Pancreas (tissue), 10 donors: ENCODE data around the gene GDE1. TPM values are rescaled to one million over a fixed set of nuclear protein-coding genes. Genes with fewer than 3 reads are reported as not detected.

Source experiments
- ATAC-seq, 4 donors: fragments of 200-7000 bp; cut with Tn5 transposase; one replicate each; pipeline versions ENCODE4 v1.8.0 to v1.9.1; 2020; ENCODE audit warnings: mild to moderate bottlenecking in 4 of 4, moderate library complexity in 4 of 4
- DNase-seq, 6 donors: peaks; one replicate each; pipeline ENCODE4 v3.0.0-alpha.2; 2020
- FAIRE-seq: peaks from 2 replicates; lab custom pipeline; 2012; peaks lifted over from hg19 to GRCh38; lab: Jason Lieb, UNC
- H3K27ac ChIP-seq, 4 donors: fragments of 200-600 bp; sonication (generic); 1 replicate in 3 of 4; 2 replicates in 1 of 4; pipeline versions ENCODE4 v1.5.0 to v1.8.0; 2020
- H3K27me3 ChIP-seq, 4 donors: fragments of 200-600 bp; one replicate each; pipeline ENCODE4 v1.8.0; 2021
- H3K36me3 ChIP-seq, 3 donors: fragments of 200-600 bp; sonication (generic) in 1 of 3; one replicate each; pipeline versions ENCODE4 v1.5.0 to v1.8.0; 2020 to 2021
- H3K4me1 ChIP-seq, 3 donors: fragments of 200-600 bp; one replicate each; pipeline ENCODE4 v1.8.0; 2021
- H3K4me3 ChIP-seq, 4 donors: fragments of 200-600 bp; sonication (generic) in 2 of 4; one replicate each; pipeline versions ENCODE4 v1.5.0 to v1.8.0; 2020 to 2021
- H3K9me3 ChIP-seq, 4 donors: fragments of 200-600 bp; one replicate each; pipeline ENCODE4 v1.8.0; 2021
- WGBS, 2 donors: extraction: QIAGEN DNeasy Blood & Tissue Kit; methylation state at CpG; one replicate each; pipeline ENCODE4 v1.1.7; 2013; 5-methylcytosine and 5-hydroxymethylcytosine counted together
- intact Hi-C, 3 donors: fragments of 100-400 bp; cut with DNase I; formaldehyde crosslinking; loops; one replicate each; pipeline versions ENCODE4 v1.11.1 to v1.14.2; 2022
- polyA plus RNA-seq, 2 donors: library from polyadenylated mRNA; stranded (reverse); fragments of 200-250 nt; gene quantifications; one replicate each; pipeline ENCODE4 v1.2.3, GENCODE V29; 2013
- total RNA-seq, 6 donors: library from RNA; stranded (reverse); fragmentation: NEBNext Ultra II Directional in 4 of 6; extraction: Animal tissue kit (Norgen Biotek cat#: 25700) in 4 of 6; gene quantifications; one replicate each; pipeline versions ENCODE4 v1.2.1 to v1.2.4, GENCODE V29; 2021 to 2023
- TF ChIP-seq, protein P1 (sequence below), 4 donors: fragments of 200-600 bp; sonication (generic) in 3 of 4; IDR thresholded peaks; one replicate each; pipeline versions ENCODE4 v1.5.0 to v1.8.0; 2021; ENCODE audit warnings: antibody characterized with exemption in 4 of 4
- donor health status: healthy with polysubstance abuse.
- donor health status: DM: no; HTN: no; CAD: no; lungs with moderate emphysema.
- donor health status: DM: no; HTN: no; CAD: no.
- donor health status: control.
- donor health status: control.
- donor health status: Bipolar disorder and iron deficiency.
- donor health status: DM: yes; HTN: yes; CAD: no.
- donor health status: DM: no; HTN: no; CAD: no.
- donor health status: DM: no; HTN: no; CAD: no.
- donor health status: DM: yes; HTN: yes; CAD: no.

GDE1 gene
- total and polyA plus RNA-seq, 8 donors: 14.3 to 39.4 (median 27.2) TPM

DNA sequence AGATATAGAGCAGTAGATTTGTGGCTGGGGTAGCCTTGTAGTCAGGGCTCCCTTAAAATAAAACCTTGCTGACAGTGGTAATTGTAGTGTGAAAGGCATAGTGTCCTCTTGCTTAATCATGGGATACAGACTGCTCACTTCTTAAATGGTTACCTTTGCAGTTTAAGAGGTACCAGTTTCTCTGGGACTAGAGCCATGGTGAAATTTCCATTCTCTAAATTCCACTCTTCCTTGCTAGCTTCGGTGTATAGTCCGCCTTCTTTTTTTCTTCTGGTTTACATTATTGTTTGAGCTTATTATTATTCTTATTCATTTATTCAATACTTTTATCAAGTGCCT is 3.5 kb upstream of the GDE1 start:
- 86 to 89% methylated on average over 2 of the region's 2 CpGs for WGBS, 2 donors

GRCh38 chr16:19524616-19525384 is 2.9 kb upstream of the GDE1 start:
- FAIRE-seq: no peak
- H3K36me3 ChIP-seq: peaks cover 0 to 18% (median 0%) of the 10 kb centered on the region in 3 donors
- peak overlapping the region in 1 of 4 donors; percentile 24 for H3K27ac ChIP-seq
- intact Hi-C loops: no loop called here
- no peaks in the 10 kb centered on the region for H3K9me3 ChIP-seq
- H3K27me3 ChIP-seq: no peaks in the 10 kb centered on the region
- WGBS, 2 donors: 25 to 31% methylated on average over 19 of the region's 19 CpGs
- no peak for DNase-seq
- peaks cover 8 to 12% (median 11%) of the 10 kb centered on the region in 3 donors for H3K4me1 ChIP-seq
- H3K4me3 ChIP-seq: peak overlapping the region; percentile 87 to 93 (median 90)
- TF ChIP-seq, protein P1, sequence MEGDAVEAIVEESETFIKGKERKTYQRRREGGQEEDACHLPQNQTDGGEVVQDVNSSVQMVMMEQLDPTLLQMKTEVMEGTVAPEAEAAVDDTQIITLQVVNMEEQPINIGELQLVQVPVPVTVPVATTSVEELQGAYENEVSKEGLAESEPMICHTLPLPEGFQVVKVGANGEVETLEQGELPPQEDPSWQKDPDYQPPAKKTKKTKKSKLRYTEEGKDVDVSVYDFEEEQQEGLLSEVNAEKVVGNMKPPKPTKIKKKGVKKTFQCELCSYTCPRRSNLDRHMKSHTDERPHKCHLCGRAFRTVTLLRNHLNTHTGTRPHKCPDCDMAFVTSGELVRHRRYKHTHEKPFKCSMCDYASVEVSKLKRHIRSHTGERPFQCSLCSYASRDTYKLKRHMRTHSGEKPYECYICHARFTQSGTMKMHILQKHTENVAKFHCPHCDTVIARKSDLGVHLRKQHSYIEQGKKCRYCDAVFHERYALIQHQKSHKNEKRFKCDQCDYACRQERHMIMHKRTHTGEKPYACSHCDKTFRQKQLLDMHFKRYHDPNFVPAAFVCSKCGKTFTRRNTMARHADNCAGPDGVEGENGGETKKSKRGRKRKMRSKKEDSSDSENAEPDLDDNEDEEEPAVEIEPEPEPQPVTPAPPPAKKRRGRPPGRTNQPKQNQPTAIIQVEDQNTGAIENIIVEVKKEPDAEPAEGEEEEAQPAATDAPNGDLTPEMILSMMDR (IDR thresholded peaks at IDR 0.05): no peak
- ATAC-seq: no peak

More for the DNA sequence above, 3.5 kb upstream of the GDE1 start:
- Histone ChIP-seq H3K36me3 (peaks cover 0 to 18% (median 0%) of the 10 kb centered on the region in 3 donors), H3K4me1 (peaks cover 5 to 8% (median 6%) of the 10 kb centered on the region in 3 donors), H3K27ac (no peak overlapping the region), H3K27me3 (no peaks in the 10 kb centered on the region), H3K4me3 (no peak overlapping the region), H3K9me3 (no peaks in the 10 kb centered on the region)
- no peak for FAIRE-seq
- ATAC-seq: no peak
- intact Hi-C loops: no loop called here
- TF ChIP-seq, protein P1 (IDR thresholded peaks at IDR 0.05): no peak
- no peak for DNase-seq

GRCh38 chr16:19524356-19524615 is 2.4 kb upstream of the GDE1 start:
- intact Hi-C loops: no loop called here
- H3K9me3 ChIP-seq: no peaks in the 10 kb centered on the region
- 0% methylated on average over 11 of the region's 11 CpGs for WGBS, 2 donors
- DNase-seq (no peak), FAIRE-seq (no peak), ATAC-seq (peak in 3 of 4 donors; percentile 0 to 3 (median 1))
- H3K4me3 ChIP-seq: peak overlapping the region; percentile 87 to 93 (median 90)
- no peaks in the 10 kb centered on the region for H3K27me3 ChIP-seq
- peaks cover 0 to 18% (median 0%) of the 10 kb centered on the region in 3 donors for H3K36me3 ChIP-seq
- TF ChIP-seq, protein P1 (IDR thresholded peaks at IDR 0.05): no peak
- H3K4me1 ChIP-seq: peaks cover 11 to 17% (median 13%) of the 10 kb centered on the region in 3 donors
- peak overlapping the region in 1 of 4 donors; percentile 24 for H3K27ac ChIP-seq

DNA sequence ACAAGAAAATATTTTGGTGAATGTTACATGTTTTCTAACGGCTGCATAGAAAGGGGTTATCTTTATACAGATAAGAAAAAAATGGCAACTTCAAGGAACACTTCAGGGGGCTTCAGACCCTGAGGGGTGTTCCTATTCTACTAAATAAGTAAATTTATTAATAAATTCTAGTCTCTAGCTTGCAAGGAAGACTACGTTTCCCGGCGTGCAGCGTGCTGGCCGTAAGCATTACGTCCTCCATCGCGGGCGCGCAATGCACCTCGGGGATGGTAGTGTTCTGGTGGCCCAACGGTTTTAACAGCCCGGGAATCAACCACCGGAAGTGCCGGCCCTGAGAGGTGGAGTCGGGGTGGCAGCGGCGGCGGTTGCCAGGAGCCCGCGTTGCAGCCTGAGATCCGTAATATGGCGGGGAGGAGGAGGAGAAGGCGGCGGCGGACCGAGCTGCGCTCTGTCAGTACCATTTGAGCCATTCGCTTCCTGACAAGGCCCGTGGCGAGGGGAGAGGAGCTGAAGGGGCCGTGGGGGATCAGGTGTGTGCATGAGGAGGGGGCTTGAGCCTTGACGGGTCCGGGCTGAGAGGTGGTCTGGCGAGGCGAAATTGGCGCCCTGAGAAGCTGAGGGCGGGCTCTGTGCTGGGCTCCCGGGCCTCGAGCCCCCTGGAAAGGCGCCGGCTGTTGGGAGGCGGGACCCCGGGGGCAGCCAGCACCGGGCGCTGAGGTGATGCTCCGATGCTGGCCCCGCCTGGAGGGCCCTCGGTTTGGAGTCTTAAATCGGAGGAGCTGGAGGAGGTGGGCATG is 1.9 kb upstream of the GDE1 start, which contains the start of gene CCP110:
Gene CCP110 (plus strand): TSS at position 384 of the 797 bp plus-strand sequence. CDS start 3,940 bp downstream, outside the sequence.
- Histone ChIP-seq H3K27me3 (no peaks in the 10 kb centered on the region), H3K4me3 (peak within 1 kb of the TSS; percentile 87 to 93 (median 90)), H3K27ac (peak within 1 kb of the TSS in 2 of 4 donors; percentile 24 to 38), H3K36me3 (peaks cover 0 to 13% (median 0%) of the 10 kb centered on the region in 3 donors), H3K4me1 (peaks cover 11 to 22% (median 13%) of the 10 kb centered on the region in 3 donors), H3K9me3 (no peaks in the 10 kb centered on the region)
- intact Hi-C loops: no loop called here
- ATAC-seq: peak; percentile 81 to 91 (median 87)
- DNase-seq: peak; percentile 93 to 98 (median 95)
- TF ChIP-seq, protein P1 (IDR thresholded peaks at IDR 0.05): no peak
- peak; percentile 89 for FAIRE-seq
- WGBS, 2 donors: 1% methylated on average over 47 to 51 of the region's 51 CpGs
